GM12874 (cell line): ENCODE measurements around the gene GINS2.

Experiments
- TF ChIP-seq, protein P1 (sequence below): IDR thresholded peaks from 2 replicates; pipeline ENCODE4 v1.5.1; 2011; ENCODE audit warnings: low read depth, mild to moderate bottlenecking, control low read depth, low read length, moderate library complexity; ENCODE audit not compliant: insufficient read depth

The GINS2 gene

DNA sequence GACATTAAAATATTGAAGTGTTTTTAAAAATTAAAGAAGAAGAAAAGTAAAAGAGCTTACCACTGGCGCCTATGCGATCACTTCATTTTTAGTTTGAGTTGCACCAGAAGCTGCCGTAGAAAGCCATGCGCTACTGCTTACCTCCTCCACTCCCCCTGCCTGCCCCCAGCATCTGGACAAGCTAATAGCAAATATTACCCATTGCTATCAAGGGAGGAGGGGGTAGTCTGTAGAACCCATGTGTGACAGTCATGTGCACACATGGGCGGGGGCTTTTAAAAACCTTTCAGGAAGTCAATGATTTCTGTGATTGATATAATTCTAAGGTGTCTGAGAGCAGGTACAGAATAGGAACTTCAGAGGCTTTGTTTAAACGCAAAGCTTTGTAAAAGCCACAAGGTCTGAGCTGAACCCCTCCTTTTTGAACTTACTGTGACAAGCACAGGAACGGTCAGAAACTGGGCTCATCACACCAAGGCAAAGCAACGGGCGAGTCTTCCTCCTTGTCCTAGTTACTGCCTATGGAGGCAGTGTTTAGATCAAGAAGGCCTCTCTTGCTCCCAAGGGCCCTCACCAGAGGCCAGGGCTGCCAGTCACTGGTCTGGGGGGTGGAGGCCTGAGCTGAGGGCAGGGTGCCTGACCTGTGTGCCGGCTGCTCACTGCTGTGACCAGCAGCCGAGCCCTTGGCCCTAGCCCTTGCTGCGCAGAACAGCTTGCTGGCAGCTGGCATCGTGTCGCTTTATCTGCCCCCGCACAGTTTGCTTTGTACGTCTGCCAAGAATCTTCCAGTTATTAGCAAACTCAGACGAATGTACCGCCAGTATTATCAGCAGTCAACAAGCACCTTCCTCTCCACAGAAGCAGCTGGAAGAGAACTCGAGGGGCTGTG is 15.0 kb downstream of the GINS2 start:
- TF ChIP-seq, protein P1, sequence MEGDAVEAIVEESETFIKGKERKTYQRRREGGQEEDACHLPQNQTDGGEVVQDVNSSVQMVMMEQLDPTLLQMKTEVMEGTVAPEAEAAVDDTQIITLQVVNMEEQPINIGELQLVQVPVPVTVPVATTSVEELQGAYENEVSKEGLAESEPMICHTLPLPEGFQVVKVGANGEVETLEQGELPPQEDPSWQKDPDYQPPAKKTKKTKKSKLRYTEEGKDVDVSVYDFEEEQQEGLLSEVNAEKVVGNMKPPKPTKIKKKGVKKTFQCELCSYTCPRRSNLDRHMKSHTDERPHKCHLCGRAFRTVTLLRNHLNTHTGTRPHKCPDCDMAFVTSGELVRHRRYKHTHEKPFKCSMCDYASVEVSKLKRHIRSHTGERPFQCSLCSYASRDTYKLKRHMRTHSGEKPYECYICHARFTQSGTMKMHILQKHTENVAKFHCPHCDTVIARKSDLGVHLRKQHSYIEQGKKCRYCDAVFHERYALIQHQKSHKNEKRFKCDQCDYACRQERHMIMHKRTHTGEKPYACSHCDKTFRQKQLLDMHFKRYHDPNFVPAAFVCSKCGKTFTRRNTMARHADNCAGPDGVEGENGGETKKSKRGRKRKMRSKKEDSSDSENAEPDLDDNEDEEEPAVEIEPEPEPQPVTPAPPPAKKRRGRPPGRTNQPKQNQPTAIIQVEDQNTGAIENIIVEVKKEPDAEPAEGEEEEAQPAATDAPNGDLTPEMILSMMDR = no peak

DNA sequence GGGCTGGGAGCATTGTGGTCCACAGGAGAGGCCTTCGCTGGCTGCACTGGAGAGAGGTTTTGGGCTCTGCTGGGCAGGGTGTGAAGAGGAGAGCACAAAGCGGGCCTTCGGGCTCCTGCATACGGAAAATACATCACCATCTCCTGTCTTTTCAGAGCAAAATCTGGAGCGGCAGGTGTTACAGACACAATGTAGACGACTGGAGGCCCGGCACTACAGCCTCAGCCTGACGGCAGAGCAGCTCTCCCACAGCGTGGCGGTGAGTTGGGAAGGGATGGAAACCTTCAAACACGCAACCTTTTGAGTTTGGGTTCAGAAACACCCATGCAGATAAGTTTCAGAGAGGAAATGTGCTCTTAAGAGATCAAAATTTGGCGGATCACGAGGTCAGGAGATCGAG is 17.9 kb downstream of the GINS2 start:
- TF ChIP-seq, protein P1 = no peak

DNA sequence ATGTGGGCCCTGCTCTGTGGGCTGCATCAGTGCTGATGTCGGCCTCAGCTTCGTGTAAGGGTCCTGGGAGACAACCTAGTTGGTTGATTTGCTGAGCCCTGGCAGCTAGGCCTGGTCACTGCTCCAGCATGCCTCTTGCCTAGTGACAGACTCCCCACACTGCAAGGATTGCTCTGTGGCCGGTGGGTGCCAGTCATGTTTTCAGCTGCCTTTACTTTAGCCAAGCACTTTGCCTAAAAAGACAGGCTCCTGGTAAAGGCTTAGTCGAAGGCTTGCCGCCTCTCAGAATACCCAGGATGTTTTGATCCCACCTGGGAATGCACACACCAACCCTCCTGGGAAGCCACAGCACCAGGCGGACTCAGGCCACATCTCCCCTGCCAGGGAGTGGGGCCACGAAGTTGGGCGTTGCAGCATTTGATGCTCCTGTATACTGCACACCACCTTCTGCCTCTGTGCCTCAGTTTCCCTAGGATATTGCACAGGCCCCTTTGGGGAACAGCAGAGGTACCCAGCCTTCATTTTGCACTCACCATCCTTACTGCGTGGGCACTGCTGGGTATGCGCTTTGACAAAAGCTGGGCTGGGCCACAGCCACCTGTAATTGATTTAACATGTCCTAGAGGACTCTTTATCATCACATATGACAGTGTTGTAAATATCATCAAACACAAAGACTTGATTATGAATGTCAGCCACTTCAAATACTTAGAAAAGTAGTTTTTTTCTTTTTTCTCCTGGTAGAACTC is 19.9 kb downstream of the GINS2 start:
- TF ChIP-seq, protein P1 = no peak

DNA sequence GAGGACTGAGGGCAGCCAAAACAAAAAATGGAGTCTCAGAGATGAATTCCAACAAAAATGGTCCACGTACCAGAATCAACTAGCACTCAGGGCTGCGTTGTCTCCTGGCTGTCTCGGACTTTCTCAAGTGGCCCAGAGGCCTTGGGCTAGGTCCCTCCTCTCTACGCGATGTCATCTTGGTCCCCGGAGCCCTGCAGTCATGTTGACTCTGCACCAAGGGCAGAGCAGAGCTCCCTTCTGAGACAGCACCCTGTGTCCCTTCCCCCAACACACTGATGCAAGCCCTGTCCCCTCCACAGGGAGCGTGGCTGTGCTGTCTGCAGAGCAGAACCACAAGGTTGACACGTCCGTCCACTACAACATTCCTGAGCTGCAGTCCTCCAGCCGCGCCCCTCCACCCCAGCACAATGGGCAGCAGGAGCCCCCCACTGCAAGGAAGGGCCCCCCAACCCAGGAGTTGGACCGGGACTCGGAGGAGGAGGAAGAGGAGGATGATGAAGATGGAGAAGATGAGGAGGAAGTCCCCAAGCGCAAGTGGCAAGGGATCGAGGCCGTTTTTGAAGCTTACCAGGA is 20.8 kb downstream of the GINS2 start:
- TF ChIP-seq, protein P1 = no peak

DNA sequence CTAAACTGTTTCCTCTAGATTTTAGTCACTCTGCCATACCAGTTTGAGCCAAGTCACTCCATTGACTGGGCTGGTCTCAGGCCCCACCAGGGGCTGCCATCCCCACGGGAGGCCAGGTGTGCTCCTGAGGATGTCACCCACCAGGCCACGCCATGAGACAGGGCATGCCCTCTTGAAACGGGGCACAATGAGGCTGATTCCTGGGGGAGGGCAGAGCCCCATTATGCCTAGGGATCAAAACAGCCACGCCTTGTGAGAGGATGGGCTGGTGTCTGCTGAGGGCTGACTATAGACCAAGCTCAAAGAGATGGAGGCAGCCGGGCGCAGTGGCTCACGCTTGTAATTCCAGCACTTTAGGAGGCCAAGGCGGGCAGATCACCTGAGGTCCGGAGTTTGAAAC is 21.5 kb downstream of the GINS2 start:
- TF ChIP-seq, protein P1 = no peak

DNA sequence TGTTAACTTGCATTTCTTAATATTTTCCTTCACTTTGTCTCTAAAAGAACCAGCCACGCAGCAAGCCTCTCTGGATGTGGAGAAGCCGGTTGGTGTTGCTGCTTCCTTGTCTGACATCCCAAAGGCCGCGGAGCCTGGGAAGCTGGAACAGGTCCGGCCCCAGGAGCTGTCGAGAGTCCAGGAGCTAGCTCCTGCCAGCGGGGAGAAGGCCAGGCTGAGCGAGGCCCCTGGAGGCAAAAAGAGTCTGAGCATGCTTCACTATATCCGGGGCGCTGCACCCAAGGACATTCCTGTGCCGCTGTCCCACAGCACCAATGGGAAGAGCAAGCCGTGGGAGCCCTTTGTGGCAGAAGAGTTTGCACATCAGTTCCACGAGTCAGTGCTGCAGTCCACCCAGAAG is 22.8 kb downstream of the GINS2 start:
- TF ChIP-seq, protein P1 = no peak

DNA sequence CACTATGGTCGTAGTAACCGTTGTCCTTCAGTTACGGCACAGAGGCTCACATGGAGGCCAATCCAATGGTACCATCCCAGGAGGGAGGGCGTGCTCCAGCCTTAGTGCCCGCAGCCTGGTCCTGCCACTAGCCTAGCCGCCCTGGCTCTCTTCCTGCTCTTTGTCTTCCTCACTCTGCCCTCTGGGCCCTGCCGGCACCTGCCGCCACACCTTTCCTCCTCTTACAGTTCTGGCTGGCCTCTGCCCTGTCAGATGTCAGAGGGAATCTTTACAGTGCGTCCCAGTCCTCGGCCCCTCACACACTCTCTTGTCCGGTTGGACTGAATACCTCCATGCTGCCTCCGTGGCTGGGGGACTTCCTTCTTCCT is 23.4 kb downstream of the GINS2 start:
- TF ChIP-seq, protein P1 = no peak
